ENCODE results near the gene ARID2. TPM values are rescaled to one million over a fixed set of nuclear protein-coding genes. Genes with fewer than 3 reads are reported as not detected.

ARID2 gene
- total and polyA plus RNA-seq, 2 experiments from 2014 or later, result 11.7 to 12.1 TPM

DNA sequence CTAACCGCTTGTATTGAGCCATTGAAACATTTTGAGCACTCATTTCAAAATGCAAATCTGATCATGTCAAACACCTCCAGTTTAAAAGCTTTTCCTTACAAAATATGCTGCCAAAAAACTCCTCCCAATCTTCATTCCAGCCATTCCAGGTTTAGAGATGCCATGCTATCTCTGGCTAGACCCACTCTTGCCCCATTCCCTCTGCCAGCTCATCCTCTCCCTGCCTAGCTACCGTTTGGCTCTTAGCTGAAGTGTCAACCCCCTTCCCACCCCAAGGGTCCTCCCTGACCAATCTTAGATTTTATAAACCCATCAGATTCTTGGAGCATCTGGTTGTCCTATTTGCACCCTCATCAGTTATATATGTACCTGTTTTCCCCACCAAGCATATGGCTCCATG, 185.9 kb downstream of the ARID2 start:
- Histone ChIP-seq H3K36me3 (ENCODE audit: low read depth) (peaks cover 21% of the 10 kb centered on the region), H3K27me3 (replicated peaks; ENCODE audit: insufficient read depth) (no peaks in the 10 kb centered on the region), H2AFZ (no peak overlapping the region), H3K4me2 (ENCODE audit: unreplicated experiment) (no peak overlapping the region), H3K9me3 (ENCODE audit: low read depth) (no peaks in the 10 kb centered on the region), H3K27ac (no peak overlapping the region), H3K9ac (no peak overlapping the region), H3K9me2 (ENCODE audit: insufficient read depth) (no peaks in the 10 kb centered on the region), H4K20me1 (ENCODE audit: insufficient read depth) (no peaks in the 10 kb centered on the region), H3K4me3 (no peak overlapping the region), H3K4me1 (ENCODE audit: insufficient read depth) (peaks cover 11% of the 10 kb centered on the region), H3F3A (ENCODE audit: insufficient read depth) (peaks cover 44% of the 10 kb centered on the region), H3K79me2 (ENCODE audit: insufficient read depth) (no peaks in the 10 kb centered on the region)
- TF ChIP-seq EZH2phosphoT487 (IDR thresholded peaks at IDR 0.05; ENCODE audit: insufficient read depth, low read depth), result no peak
- no peak for TF ChIP-seq EZH2 (IDR thresholded peaks at IDR 0.05; ENCODE audit: insufficient read depth, poor library complexity, severe bottlenecking)
- 65 to 70% methylated on average over 2 of the region's 2 CpGs for WGBS, 2 experiments (ENCODE audit: low coverage in 1 of 2, low lambda C conversion rate in 2 of 2, missing lambda C conversion rate in 2 of 2)
- in situ Hi-C loops (cut with MboI), result no loop called here
- no peak for DNase-seq

DNA sequence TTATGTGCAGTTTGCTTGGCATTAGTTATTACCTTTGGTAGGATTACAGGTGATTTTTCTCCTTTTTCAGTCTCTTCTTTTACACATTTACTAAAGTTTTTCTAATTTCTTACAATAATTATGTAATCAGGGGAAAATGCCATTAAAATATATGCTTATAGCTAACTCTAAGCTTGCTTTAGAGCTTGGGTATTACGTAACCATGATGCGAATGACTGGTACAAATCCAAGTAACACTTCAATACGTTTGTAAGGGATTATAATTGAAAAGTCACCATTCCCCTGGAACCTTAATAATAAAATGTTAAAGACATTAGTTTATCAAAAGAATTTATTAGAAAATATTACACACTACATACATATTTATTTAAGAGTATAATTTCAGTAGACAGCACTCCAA, 189.3 kb downstream of the ARID2 start:
- H2AFZ ChIP-seq, result no peak overlapping the region
- 84 to 91% methylated on average over 3 of the region's 3 CpGs for WGBS, 2 experiments (ENCODE audit: low coverage in 1 of 2, low lambda C conversion rate in 2 of 2, missing lambda C conversion rate in 2 of 2)
- no peaks in the 10 kb centered on the region for H3K27me3 ChIP-seq (replicated peaks; ENCODE audit: insufficient read depth)
- no peak for TF ChIP-seq EZH2 (IDR thresholded peaks at IDR 0.05; ENCODE audit: insufficient read depth, poor library complexity, severe bottlenecking)
- no peak for TF ChIP-seq EZH2phosphoT487 (IDR thresholded peaks at IDR 0.05; ENCODE audit: insufficient read depth, low read depth)
- H3K79me2 ChIP-seq (ENCODE audit: insufficient read depth), result no peaks in the 10 kb centered on the region
- no peak overlapping the region for H3K4me3 ChIP-seq
- H3K27ac ChIP-seq, result no peak overlapping the region
- no peaks in the 10 kb centered on the region for H3K9me3 ChIP-seq (ENCODE audit: low read depth)
- H4K20me1 ChIP-seq (ENCODE audit: insufficient read depth), result no peaks in the 10 kb centered on the region
- peaks cover 8% of the 10 kb centered on the region for H3K4me1 ChIP-seq (ENCODE audit: insufficient read depth)
- H3K36me3 ChIP-seq (ENCODE audit: low read depth), result peaks cover 48% of the 10 kb centered on the region
- H3K4me2 ChIP-seq (ENCODE audit: unreplicated experiment), result no peak overlapping the region
- peaks cover 30% of the 10 kb centered on the region for H3F3A ChIP-seq (ENCODE audit: insufficient read depth)
- no peaks in the 10 kb centered on the region for H3K9me2 ChIP-seq (ENCODE audit: insufficient read depth)
- no peak overlapping the region for H3K9ac ChIP-seq
- DNase-seq, result peak; percentile 13
- in situ Hi-C loops (cut with MboI), result no loop called here

DNA sequence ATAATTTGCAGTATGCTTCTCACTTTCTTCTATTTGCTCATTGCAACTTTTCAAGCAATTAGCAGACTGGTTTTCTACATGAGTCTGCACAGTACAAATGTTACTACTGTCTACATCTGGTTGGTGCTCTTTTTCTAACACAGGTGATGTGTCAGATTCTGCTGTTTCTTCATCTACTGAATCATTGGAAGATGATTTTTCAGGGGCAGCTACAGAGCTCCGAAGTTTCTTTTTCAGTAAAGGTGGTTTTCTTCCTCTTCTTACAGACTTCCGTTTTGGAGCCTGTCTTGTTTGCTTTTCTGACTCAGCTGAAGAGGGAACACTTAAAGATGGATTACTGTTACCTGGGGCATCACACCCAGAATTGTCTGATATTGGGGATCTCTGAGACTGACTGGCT, 198.8 kb downstream of the ARID2 start:
- Histone ChIP-seq H2AFZ (no peak overlapping the region), H3K9me3 (ENCODE audit: low read depth) (no peaks in the 10 kb centered on the region), H3K9me2 (ENCODE audit: insufficient read depth) (no peaks in the 10 kb centered on the region), H3F3A (ENCODE audit: insufficient read depth) (0 out of 2 replicates have a peak, but pooled peaks cover 6% of the 10 kb centered on the region), H3K9ac (no peak overlapping the region), H3K4me2 (ENCODE audit: unreplicated experiment) (no peak overlapping the region), H3K36me3 (ENCODE audit: low read depth) (peaks cover 73% of the 10 kb centered on the region), H4K20me1 (ENCODE audit: insufficient read depth) (no peaks in the 10 kb centered on the region), H3K27me3 (replicated peaks; ENCODE audit: insufficient read depth) (no peaks in the 10 kb centered on the region), H3K4me1 (ENCODE audit: insufficient read depth) (no peaks in the 10 kb centered on the region), H3K27ac (no peak overlapping the region), H3K79me2 (ENCODE audit: insufficient read depth) (0 out of 2 replicates have a peak, but pooled peaks cover 7% of the 10 kb centered on the region), H3K4me3 (no peak overlapping the region)
- TF ChIP-seq EZH2 (IDR thresholded peaks at IDR 0.05; ENCODE audit: insufficient read depth, poor library complexity, severe bottlenecking) (no peak), EZH2phosphoT487 (IDR thresholded peaks at IDR 0.05; ENCODE audit: insufficient read depth, low read depth) (no peak)
- in situ Hi-C loops (cut with MboI), result no loop called here
- 95 to 100% methylated on average over 2 of the region's 2 CpGs for WGBS, 2 experiments (ENCODE audit: low coverage in 1 of 2, low lambda C conversion rate in 2 of 2, missing lambda C conversion rate in 2 of 2)
- no peak for DNase-seq

DNA sequence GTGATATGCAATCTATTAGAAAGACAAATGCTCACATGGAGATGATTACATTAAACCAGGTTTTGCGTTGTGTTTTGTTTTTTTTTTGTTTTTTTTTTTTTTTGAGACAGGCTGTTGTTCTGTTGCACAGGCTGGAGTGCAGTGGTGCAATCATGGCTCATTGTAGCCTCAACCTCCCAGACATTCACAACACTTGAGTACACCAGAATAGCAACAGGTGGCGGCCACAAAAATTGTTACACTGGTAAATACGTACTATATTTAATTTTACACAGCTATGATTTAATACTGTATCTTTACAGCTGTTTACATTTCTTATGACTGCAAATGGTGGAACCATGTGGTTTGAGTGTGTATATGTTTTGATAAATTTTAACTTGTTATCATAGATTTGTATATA, 200.9 kb downstream of the ARID2 start:
- Histone ChIP-seq H3F3A (ENCODE audit: insufficient read depth) (0 out of 2 replicates have a peak, but pooled peaks cover 15% of the 10 kb centered on the region), H3K9me3 (ENCODE audit: low read depth) (no peaks in the 10 kb centered on the region), H3K4me1 (ENCODE audit: insufficient read depth) (no peaks in the 10 kb centered on the region), H3K27ac (no peak overlapping the region), H3K27me3 (replicated peaks; ENCODE audit: insufficient read depth) (no peaks in the 10 kb centered on the region), H3K36me3 (ENCODE audit: low read depth) (peaks cover 74% of the 10 kb centered on the region), H3K9ac (no peak overlapping the region), H3K9me2 (ENCODE audit: insufficient read depth) (no peaks in the 10 kb centered on the region), H3K4me3 (no peak overlapping the region), H3K4me2 (ENCODE audit: unreplicated experiment) (no peak overlapping the region), H3K79me2 (ENCODE audit: insufficient read depth) (peaks cover 26% of the 10 kb centered on the region; the same call in 1 of the 2 replicates), H4K20me1 (ENCODE audit: insufficient read depth) (no peaks in the 10 kb centered on the region), H2AFZ (no peak overlapping the region)
- in situ Hi-C loops (cut with MboI), result no loop called here
- DNase-seq, result no peak
- no peak for TF ChIP-seq EZH2phosphoT487 (IDR thresholded peaks at IDR 0.05; ENCODE audit: insufficient read depth, low read depth)
- no peak for TF ChIP-seq EZH2 (IDR thresholded peaks at IDR 0.05; ENCODE audit: insufficient read depth, poor library complexity, severe bottlenecking)
- WGBS, 2 experiments (ENCODE audit: low coverage in 1 of 2, low lambda C conversion rate in 2 of 2, missing lambda C conversion rate in 2 of 2), result 86 to 91% methylated on average over 3 of the region's 3 CpGs

DNA sequence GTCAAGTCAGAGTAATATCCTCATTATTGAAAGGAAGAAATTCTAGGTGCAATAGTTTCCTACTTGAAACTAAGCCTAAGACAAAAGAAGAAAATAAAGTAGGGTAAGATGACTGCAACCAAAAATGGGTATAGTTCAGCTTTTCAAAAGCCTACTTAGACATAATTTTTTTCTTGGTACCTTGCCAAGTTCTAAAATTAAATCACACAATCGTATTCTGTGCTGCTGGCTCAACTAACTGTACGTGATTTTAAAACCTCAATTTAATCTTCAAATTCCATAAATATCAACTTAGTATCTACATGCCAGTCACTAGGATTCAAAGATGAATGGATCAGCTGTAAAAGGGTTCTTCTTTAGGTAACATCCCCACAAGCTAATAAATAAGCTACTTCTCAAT, 204.0 kb downstream of the ARID2 start:
- H3K9ac ChIP-seq, result no peak overlapping the region
- peaks cover 56% of the 10 kb centered on the region for H3K36me3 ChIP-seq (ENCODE audit: low read depth)
- H2AFZ ChIP-seq, result no peak overlapping the region
- DNase-seq, result no peak
- no peaks in the 10 kb centered on the region for H3K9me3 ChIP-seq (ENCODE audit: low read depth)
- H3K4me1 ChIP-seq (ENCODE audit: insufficient read depth), result no peaks in the 10 kb centered on the region
- TF ChIP-seq EZH2phosphoT487 (IDR thresholded peaks at IDR 0.05; ENCODE audit: insufficient read depth, low read depth) (no peak), EZH2 (IDR thresholded peaks at IDR 0.05; ENCODE audit: insufficient read depth, poor library complexity, severe bottlenecking) (no peak)
- H3F3A ChIP-seq (ENCODE audit: insufficient read depth), result 0 out of 2 replicates have a peak, but pooled peaks cover 10% of the 10 kb centered on the region
- in situ Hi-C loops (cut with MboI), result no loop called here
- H3K27ac ChIP-seq, result no peak overlapping the region
- H3K9me2 ChIP-seq (ENCODE audit: insufficient read depth), result no peaks in the 10 kb centered on the region
- no peak overlapping the region for H3K4me3 ChIP-seq
- no peak overlapping the region for H3K4me2 ChIP-seq (ENCODE audit: unreplicated experiment)
- no peaks in the 10 kb centered on the region for H4K20me1 ChIP-seq (ENCODE audit: insufficient read depth)
- no peaks in the 10 kb centered on the region for H3K27me3 ChIP-seq (replicated peaks; ENCODE audit: insufficient read depth)
- H3K79me2 ChIP-seq (ENCODE audit: insufficient read depth), result peaks cover 47% of the 10 kb centered on the region
- WGBS, 2 experiments (ENCODE audit: low coverage in 1 of 2, low lambda C conversion rate in 2 of 2, missing lambda C conversion rate in 2 of 2), result 57 to 73% methylated on average over 2 of the region's 2 CpGs

All from GM23248 (cell line).